IPS-18c (cell line): ENCODE data around the gene HSD17B4.
A peak's percentile ranks its signal among the peaks of the same experiment; 100 is the strongest.
"Not testable (repeated sequence)": the region's sequence is repeated elsewhere in the genome, so short reads cannot be mapped to it uniquely, and the experiment has no call there.

Source experiments
- H3K4me3 ChIP-seq: 2 replicates; pipeline ENCODE4 v1.7.0; 2013; ENCODE audit warnings: low read depth, mild to moderate bottlenecking, low read length, moderate library complexity; ENCODE audit not compliant: insufficient read depth
- H3K9me3 ChIP-seq: one replicate; pipeline ENCODE4 v1.6.1; 2013; ENCODE audit warnings: mild to moderate bottlenecking, low read length, moderate library complexity; ENCODE audit not compliant: control insufficient read depth, insufficient read depth

HSD17B4 gene

GRCh38 chr5:119452373-119453039, at the start of gene HSD17B4:
HSD17B4 (plus strand) TSS chr5:119452497; CDS start chr5:119452576, 79 bp downstream.
- Histone ChIP-seq H3K9me3 (peaks cover 2% of the 10 kb centered on the region), H3K4me3 (peak within 1 kb of the TSS; percentile 88)

- H3K9me3 ChIP-seq = no peaks in the 10 kb centered on the region
- H3K4me3 ChIP-seq = no peak overlapping the region
Measured at GRCh38 chr5:119402555-119402954, 49.7 kb upstream of the HSD17B4 start.

- Histone ChIP-seq H3K9me3 (no peaks in the 10 kb centered on the region), H3K4me3 (no peak overlapping the region)
Measured at GRCh38 chr5:119404033-119404432, 48.3 kb upstream of the HSD17B4 start.

- Histone ChIP-seq H3K9me3 (no peaks in the 10 kb centered on the region), H3K4me3 (no peak overlapping the region)
Measured at GRCh38 chr5:119405419-119405818, 46.9 kb upstream of the HSD17B4 start.

GRCh38 chr5:119406551-119407110, 45.7 kb upstream of the HSD17B4 start:
- H3K9me3 ChIP-seq = no peaks in the 10 kb centered on the region
- H3K4me3 ChIP-seq = no peak overlapping the region

GRCh38 chr5:119409235-119409815, 43.0 kb upstream of the HSD17B4 start:
- no peak overlapping the region for H3K4me3 ChIP-seq
- H3K9me3 ChIP-seq = no peaks in the 10 kb centered on the region

- no peaks in the 10 kb centered on the region for H3K9me3 ChIP-seq
- no peak overlapping the region for H3K4me3 ChIP-seq
Measured at GRCh38 chr5:119410448-119411159, 41.7 kb upstream of the HSD17B4 start.

GRCh38 chr5:119411361-119412278, 40.7 kb upstream of the HSD17B4 start:
- Histone ChIP-seq H3K4me3 (peak overlapping the region; percentile 57), H3K9me3 (no peaks in the 10 kb centered on the region)

GRCh38 chr5:119412279-119413227, 39.7 kb upstream of the HSD17B4 start:
- Histone ChIP-seq H3K4me3 (no peak overlapping the region), H3K9me3 (no peaks in the 10 kb centered on the region)

GRCh38 chr5:119414124-119414734, 38.1 kb upstream of the HSD17B4 start:
- H3K9me3 ChIP-seq, H3K4me3 ChIP-seq: not testable (repeated sequence)

- H3K9me3 ChIP-seq = no peaks in the 10 kb centered on the region
- H3K4me3 ChIP-seq = no peak overlapping the region
Measured at GRCh38 chr5:119417891-119418605, 34.2 kb upstream of the HSD17B4 start.

- Histone ChIP-seq H3K4me3 (no peak overlapping the region), H3K9me3 (no peaks in the 10 kb centered on the region)
Measured at GRCh38 chr5:119418606-119419100, 33.6 kb upstream of the HSD17B4 start.

- no peaks in the 10 kb centered on the region for H3K9me3 ChIP-seq
Measured at GRCh38 chr5:119420169-119420568, 32.1 kb upstream of the HSD17B4 start.

GRCh38 chr5:119426057-119426456, 26.2 kb upstream of the HSD17B4 start:
- Histone ChIP-seq H3K9me3 (no peaks in the 10 kb centered on the region), H3K4me3 (no peak overlapping the region)

More at GRCh38 chr5:119420169-119420568, 32.1 kb upstream of the HSD17B4 start:
- no peak overlapping the region for H3K4me3 ChIP-seq

GRCh38 chr5:119427060-119427459, 25.2 kb upstream of the HSD17B4 start:
- Histone ChIP-seq H3K9me3 (no peaks in the 10 kb centered on the region), H3K4me3 (no peak overlapping the region)
